ENCODE data around the gene RBBP8. TPM values are rescaled to one million over a fixed set of nuclear protein-coding genes. Genes with fewer than 3 reads are reported as not detected.

RBBP8 gene
- total and polyA plus RNA-seq, 4 donors: 24.9 to 64.3 (median 32.3) TPM

DNA sequence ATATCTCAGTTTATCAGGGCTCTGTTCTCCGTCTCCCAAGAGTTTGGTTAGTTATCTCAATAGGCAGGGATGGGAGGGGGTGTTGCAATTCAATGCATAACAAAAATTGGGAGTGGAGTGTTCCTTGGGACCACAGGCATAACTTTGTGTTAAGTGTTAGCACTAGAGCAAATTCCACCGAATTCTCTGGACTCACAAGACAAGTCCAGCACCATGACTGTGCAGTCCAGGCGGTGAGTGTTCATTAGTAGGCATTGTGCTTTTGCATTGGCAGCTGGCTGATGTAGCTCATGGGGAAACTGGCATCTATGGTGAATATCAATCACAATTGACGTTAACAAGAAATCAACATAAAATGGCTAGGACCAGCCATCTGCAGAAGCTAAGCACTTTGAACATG, 123.2 kb downstream of the RBBP8 start:
- ATAC-seq (ENCODE audit: insufficient read depth, low FRiP score) (no peak), DNase-seq (no peak)
- H3K9ac ChIP-seq (ENCODE audit: insufficient read depth in 1 of 2, low read length in 2 of 2): no peak overlapping the region
- H3K27ac ChIP-seq (ENCODE audit: low read depth in 1 of 2, low read length in 1 of 2): no peak overlapping the region
- H3K4me3 ChIP-seq: no peak overlapping the region
- H3K27me3 ChIP-seq (ENCODE audit: control insufficient read depth in 3 of 3, insufficient read depth in 3 of 3, low read length in 2 of 3): no peaks in the 10 kb centered on the region
- H3K9me3 ChIP-seq (ENCODE audit: control insufficient read depth in 4 of 4, insufficient read depth in 3 of 4, low read length in 3 of 4): no peaks in the 10 kb centered on the region
- H3K4me1 ChIP-seq (ENCODE audit: control insufficient read depth in 5 of 5, insufficient read depth in 5 of 5, low read length in 5 of 5): peaks cover 0 to 6% (median 0%) of the 10 kb centered on the region in 5 donors
- 69 to 83% methylated on average over 4 of the region's 4 CpGs for WGBS, 2 donors
- H3K36me3 ChIP-seq (ENCODE audit: control insufficient read depth in 4 of 4, insufficient read depth in 4 of 4, low read length in 4 of 4): no peaks in the 10 kb centered on the region
- TF ChIP-seq, protein P1, sequence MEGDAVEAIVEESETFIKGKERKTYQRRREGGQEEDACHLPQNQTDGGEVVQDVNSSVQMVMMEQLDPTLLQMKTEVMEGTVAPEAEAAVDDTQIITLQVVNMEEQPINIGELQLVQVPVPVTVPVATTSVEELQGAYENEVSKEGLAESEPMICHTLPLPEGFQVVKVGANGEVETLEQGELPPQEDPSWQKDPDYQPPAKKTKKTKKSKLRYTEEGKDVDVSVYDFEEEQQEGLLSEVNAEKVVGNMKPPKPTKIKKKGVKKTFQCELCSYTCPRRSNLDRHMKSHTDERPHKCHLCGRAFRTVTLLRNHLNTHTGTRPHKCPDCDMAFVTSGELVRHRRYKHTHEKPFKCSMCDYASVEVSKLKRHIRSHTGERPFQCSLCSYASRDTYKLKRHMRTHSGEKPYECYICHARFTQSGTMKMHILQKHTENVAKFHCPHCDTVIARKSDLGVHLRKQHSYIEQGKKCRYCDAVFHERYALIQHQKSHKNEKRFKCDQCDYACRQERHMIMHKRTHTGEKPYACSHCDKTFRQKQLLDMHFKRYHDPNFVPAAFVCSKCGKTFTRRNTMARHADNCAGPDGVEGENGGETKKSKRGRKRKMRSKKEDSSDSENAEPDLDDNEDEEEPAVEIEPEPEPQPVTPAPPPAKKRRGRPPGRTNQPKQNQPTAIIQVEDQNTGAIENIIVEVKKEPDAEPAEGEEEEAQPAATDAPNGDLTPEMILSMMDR (IDR thresholded peaks at IDR 0.05; ENCODE audit: control extremely low read depth, extremely low read depth): no peak

DNA sequence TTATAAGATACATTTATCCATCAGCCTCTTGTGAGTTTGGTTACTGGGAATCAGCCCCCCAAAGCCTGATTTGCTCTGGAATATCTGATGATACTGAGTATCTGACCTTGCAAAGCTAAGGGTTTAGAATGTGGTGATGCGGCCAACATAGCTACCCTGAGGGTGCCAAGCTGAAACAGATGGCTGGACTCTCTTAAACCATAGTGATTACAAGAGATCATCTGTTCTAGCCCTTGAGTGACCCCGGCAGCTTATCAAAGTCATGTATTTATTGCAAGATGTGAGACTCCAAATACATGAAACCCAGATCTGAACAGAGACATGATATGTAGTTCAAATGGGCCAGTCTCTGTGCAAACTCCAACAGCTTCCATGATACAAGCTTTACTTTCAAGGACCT, 124.0 kb downstream of the RBBP8 start:
- ATAC-seq (ENCODE audit: insufficient read depth, low FRiP score) (no peak), DNase-seq (no peak)
- Histone ChIP-seq H3K9ac (ENCODE audit: insufficient read depth in 1 of 2, low read length in 2 of 2) (no peak overlapping the region), H3K27me3 (ENCODE audit: control insufficient read depth in 3 of 3, insufficient read depth in 3 of 3, low read length in 2 of 3) (no peaks in the 10 kb centered on the region), H3K4me3 (no peak overlapping the region), H3K9me3 (ENCODE audit: control insufficient read depth in 4 of 4, insufficient read depth in 3 of 4, low read length in 3 of 4) (no peaks in the 10 kb centered on the region), H3K36me3 (ENCODE audit: control insufficient read depth in 4 of 4, insufficient read depth in 4 of 4, low read length in 4 of 4) (no peaks in the 10 kb centered on the region), H3K4me1 (ENCODE audit: control insufficient read depth in 5 of 5, insufficient read depth in 5 of 5, low read length in 5 of 5) (peaks cover 0 to 6% (median 0%) of the 10 kb centered on the region in 5 donors), H3K27ac (ENCODE audit: low read depth in 1 of 2, low read length in 1 of 2) (no peak overlapping the region)
- WGBS, 2 donors: 97 to 98% methylated on average over 2 of the region's 2 CpGs
- TF ChIP-seq, protein P1 (IDR thresholded peaks at IDR 0.05; ENCODE audit: control extremely low read depth, extremely low read depth): no peak

DNA sequence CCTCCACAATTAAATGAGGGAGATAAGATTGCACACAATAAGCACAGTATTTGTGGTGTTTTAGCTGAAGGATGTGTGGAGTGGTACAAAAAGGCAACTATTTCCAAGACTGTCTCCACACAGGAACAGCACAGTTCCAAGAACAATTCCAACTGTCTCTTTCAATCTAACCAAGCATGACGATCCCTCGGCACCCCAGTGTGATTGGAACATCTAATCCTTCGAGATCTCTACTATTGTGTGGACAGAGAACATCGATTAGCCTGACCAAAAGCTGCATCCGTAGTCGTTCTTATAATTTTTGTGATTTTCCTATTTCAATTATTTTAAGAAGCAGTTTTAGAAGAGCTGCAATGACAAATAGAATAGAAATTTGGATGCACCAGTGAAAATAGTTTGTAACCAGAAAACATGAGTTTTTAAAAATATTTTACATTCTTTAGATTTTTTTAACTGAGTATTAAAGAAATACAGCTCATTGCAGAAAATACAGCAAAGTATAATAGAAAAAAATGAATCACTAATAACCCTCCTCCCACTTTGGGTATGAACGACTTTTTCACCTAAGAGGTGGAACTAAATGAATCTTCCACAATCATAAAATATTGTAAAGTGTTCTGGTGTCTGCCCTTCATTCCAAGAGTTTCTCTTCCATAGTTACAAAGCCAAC, 125.8 kb downstream of the RBBP8 start:
- no peak overlapping the region for H3K9ac ChIP-seq (ENCODE audit: insufficient read depth in 1 of 2, low read length in 2 of 2)
- TF ChIP-seq, protein P1 (IDR thresholded peaks at IDR 0.05; ENCODE audit: control extremely low read depth, extremely low read depth): no peak

More for the DNA sequence above, 125.8 kb downstream of the RBBP8 start:
- Histone ChIP-seq H3K4me3 (no peak overlapping the region), H3K27ac (ENCODE audit: low read depth in 1 of 2, low read length in 1 of 2) (no peak overlapping the region), H3K4me1 (ENCODE audit: control insufficient read depth in 5 of 5, insufficient read depth in 5 of 5, low read length in 5 of 5) (peaks cover 0 to 6% (median 0%) of the 10 kb centered on the region in 5 donors), H3K36me3 (ENCODE audit: control insufficient read depth in 4 of 4, insufficient read depth in 4 of 4, low read length in 4 of 4) (no peaks in the 10 kb centered on the region), H3K27me3 (ENCODE audit: control insufficient read depth in 3 of 3, insufficient read depth in 3 of 3, low read length in 2 of 3) (no peaks in the 10 kb centered on the region), H3K9me3 (ENCODE audit: control insufficient read depth in 4 of 4, insufficient read depth in 3 of 4, low read length in 3 of 4) (no peaks in the 10 kb centered on the region)
- WGBS, 2 donors: 90 to 93% methylated on average over 7 of the region's 7 CpGs
- ATAC-seq (ENCODE audit: insufficient read depth, low FRiP score) (no peak), DNase-seq (no peak)

Data from lung (tissue), 12 donors.